GM18517 (cell line): ENCODE results near the gene JAGN1.
"Not testable (repeated sequence)": the region's sequence is repeated elsewhere in the genome, so short reads cannot be mapped to it uniquely, and the experiment has no call there.

Source experiments
- ATAC-seq: cut with Tn5 transposase; IDR thresholded peaks from one replicate; pipeline ENCODE4 v1.9.1; 2021; ENCODE audit warnings: mild to moderate bottlenecking, moderate library complexity; ENCODE audit not compliant: unreplicated experiment

The JAGN1 gene

DNA sequence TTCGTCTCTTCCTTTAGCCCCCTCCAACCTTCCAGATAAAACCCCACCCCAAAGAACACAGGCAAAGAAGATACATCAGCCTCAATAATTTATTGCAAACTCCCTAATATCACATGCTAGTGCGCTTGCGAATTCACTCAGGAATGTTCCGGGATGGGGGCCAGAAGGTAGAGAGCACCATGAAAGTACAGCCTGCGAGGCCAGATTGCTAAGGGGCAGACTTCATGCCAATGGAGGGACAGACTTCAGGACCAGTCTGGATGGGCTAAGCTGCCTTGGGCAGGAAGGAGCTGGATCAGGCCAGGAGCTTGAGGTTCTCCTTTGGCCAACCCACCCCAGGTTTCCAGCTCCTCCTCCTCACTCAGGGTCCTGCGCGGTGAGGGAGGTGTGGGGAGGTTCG lies 23.8 kb upstream of the JAGN1 start:
- ATAC-seq = no peak

DNA sequence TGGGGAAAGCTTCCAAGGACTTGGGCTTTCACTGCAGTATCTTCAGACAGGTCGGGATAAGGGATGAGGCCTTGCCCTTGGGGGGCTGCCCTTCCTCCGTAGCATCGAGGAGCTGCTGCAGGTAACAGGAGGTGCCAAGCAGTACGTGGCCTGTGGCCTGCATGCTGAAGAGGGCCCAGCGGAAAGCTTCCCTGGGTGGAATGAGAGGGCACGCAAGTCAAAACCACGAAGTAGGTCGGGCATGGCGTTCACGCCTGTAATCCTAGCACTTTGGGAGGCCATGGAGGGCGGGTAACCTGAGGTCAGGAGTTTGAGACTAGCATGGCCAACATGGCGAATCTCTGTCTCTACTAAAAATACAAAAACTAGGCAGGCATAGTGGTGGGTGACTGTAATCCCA lies 23.3 kb upstream of the JAGN1 start:
- no peak for ATAC-seq

DNA sequence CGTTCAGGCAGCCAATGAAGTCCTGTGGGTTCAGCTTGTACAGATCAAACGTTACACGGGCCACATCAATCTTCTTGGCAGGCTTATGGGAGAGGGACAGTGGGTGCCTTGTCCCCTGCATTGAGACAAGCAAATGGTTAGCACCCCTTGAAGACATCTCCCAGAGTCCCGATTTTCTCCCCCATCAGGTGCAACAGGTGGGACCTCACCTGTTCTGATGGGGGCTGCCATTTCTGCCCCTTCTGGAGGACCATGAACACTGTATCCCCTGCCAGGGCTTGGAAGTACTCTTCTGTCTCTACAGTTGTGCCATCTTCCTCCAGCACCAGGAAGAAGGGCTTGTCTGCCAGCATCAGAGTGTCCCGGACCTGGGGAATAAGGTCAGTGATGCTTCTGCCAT lies 20.5 kb upstream of the JAGN1 start:
- no peak for ATAC-seq

DNA sequence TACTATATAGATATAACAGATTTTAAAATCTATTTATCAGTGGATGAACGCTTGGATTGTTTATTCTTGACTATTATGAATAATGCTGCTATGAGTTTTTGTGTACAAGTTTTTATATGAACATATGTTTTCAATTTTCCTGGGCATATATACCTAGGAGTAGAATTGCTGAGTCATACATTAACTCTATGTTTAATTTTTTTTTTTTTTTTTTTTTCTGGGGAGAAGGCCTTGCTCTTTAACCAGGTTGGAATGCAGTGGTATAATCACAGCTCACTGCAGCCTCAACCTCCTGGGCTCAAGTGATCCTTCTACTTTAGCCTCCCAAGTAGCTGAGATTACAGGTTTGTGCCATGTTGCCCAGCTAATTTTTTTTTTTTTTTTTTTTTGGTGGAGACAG lies 19.4 kb upstream of the JAGN1 start:
- no peak for ATAC-seq

DNA sequence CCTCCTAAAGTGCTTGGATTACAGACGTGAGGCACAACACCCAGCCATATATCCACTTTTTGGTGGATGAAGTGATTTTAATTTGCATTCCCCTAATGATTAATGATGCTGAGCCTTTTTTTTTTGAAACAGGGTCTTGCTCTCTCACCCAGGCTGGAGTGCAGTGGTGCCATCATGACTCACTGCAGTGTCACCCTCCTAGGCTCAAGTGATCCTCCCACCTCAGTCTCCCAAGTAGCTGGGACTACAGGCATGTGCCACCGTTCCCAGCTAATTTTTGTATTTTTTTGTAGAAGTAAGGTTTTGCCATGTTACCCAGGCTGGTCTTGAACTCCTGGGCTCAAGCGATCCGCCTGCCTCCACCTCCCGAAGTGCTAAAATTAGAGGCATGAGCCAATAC lies 18.3 kb upstream of the JAGN1 start:
- ATAC-seq = not testable (repeated sequence)

DNA sequence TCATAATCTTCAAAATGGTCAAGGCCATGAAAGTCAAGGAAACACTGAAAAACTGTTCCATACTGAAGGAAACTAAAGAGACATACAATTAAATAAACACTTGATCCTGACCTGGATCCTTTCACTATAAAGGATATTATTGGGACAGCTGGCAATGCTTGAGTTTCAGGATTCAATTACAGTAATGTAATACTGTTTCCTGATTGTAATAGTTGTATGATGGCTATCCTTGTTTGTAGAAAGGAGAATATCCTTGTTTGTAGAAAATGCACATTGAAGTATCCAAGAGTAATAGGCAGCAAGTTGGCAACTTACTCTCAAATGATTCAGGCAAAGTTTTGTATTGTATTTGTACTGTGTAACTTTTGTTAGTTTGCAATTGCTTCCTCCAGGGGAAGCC lies 15.0 kb upstream of the JAGN1 start:
- ATAC-seq = no peak

DNA sequence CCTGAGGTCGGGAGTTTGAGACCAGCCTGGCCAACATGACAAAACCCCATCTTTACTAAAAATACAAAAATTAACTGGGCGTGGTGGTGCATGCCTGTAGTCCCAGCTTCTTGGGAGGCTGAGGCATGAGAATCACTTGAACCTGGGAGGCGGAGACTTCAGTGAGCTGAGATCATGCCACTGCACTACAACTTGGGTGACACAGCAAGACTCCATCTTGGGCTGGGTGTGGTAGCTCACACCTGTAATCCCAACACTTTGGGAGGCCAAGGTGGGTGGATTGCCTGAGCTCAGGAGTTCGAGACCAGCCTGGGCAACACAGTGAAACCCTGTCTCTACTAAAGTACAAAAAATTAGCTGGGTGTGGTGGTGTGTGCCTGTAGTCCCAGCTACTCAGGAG lies 14.2 kb upstream of the JAGN1 start:
- not testable (repeated sequence) for ATAC-seq

DNA sequence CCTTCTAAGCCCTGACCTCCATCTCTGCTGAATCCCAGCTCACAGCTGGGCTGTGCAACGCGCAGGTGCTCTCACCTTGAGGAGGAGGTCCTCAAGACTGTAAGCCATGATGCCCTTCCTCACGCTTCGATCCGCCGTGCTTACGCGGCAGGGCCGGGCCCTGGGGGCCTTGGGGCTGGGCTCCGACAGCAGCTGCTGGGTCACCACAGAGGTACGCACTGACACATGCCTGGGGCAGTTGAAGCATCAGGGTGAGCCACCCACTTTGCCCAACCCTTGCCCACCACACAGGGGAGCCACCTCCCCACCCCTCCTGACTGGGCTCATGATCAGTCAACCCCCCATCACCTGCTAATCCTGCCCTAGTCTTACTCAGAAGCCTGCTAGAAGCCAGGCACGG lies 13.4 kb upstream of the JAGN1 start:
- ATAC-seq = no peak

DNA sequence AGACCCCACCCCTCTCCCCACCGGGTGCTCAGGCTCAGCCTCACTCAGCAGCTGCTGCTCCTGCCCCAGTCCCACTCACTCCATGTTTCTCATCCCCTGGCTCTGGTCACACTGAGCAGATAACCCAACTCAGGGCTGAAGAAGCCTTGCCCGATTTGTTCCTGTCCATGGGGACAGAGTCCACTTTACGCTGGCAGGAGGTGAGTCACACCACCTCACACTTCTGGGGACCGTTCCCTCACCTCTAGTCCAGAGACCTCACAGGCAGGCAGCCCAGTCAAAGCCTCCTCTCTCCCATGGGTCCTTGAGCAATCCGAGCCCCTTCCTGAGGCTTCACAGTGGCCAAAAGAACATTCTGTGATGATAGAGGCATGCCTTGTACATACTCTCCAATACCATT lies 11.7 kb upstream of the JAGN1 start:
- ATAC-seq = no peak

DNA sequence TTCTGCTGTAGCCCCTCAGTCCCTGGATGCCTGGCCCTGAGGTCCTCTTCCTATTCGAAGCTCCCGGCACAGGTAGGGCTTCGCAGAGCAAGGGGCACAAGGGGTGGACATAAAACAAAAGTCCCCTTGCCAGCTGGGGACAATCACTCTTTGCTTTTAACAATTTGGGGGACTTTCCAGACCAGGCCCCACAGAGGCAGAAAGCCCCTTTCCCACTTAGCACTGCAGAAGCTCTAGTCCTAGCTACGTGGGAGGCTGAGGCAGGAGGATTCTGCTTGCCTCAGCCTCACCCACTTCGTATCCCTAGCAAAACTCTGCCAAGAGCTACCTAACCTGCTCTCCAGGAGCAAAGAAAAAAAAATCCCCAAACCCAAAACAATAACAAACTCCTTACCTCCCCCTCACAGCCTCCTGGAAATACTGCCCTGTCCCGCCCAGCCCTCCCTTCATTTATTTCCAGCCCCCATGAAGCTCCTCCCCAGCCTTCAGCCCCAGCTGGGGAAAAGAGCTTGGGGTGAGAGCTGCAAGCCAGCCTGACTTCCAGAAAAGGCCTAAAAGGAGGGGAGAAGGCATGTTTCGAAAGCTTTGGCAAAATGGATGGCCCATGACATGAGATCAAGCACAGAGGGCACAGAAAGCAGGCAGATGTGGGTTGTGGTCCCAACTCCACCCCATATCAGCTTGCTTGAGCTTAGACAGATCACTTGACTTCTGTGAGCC lies 10.4 kb upstream of the JAGN1 start, which contains the start of gene CIDEC:
Gene CIDEC (minus strand): TSS at position 424 of the 720 bp plus-strand sequence. CDS start 1,767 bp downstream, outside the sequence.
- ATAC-seq = no peak

DNA sequence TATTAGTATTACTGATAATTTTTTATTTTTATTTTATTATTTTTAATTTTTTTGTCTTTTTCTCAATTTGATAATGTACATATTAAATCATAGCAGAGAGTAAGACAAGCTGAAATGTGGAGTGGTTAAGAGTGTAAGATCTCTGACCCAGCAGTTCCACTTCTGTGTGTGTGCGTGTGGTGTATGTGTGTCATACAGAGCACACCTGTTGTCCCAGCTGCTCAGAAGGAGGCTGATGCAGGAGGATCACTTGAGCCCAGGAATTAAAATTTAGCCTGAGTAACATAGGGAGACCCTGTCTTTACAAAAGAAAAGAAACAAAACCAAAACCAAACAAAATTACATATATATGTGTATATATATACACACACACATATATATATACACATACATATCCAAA lies 9.0 kb upstream of the JAGN1 start:
- ATAC-seq = no peak

DNA sequence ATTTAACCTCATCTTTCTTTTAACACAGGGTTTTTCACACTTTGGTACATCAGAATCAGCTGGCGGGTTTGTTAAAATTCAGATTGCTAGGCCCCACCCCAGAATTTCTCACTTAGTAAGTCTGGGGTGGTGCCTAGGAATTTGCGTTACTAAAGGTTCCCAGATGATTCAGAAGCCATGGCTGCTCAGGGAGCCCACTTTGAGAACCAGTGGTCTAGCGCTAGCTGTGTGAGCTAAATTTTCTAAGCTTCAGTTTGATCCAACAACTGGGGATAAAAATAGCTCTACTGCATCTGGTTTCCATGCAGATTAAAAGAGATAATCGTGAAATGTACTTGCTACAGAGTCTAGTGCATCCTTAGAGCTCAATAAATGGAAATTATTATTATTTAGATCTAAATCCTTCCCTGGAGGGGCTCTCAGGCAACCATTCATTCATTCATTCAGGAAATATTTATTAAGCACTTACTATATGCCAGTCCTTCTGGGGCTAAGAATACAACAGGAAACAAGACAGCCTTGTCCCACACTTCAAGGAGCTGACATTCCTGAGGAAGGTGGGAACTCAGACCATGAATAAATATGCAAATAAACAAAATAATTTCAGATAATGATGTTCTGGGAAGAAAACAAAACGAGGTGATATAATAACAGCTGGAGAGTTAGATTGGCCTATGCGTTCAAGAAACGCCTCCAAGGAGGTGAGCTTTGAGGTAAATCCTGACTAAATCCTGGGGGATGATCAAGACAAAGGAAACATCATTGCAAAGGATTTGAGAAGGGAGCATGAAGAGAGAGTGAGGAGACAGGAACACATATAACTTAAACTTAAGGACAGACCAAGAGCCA lies 6.5 kb upstream of the JAGN1 start:
- ATAC-seq = no peak

DNA sequence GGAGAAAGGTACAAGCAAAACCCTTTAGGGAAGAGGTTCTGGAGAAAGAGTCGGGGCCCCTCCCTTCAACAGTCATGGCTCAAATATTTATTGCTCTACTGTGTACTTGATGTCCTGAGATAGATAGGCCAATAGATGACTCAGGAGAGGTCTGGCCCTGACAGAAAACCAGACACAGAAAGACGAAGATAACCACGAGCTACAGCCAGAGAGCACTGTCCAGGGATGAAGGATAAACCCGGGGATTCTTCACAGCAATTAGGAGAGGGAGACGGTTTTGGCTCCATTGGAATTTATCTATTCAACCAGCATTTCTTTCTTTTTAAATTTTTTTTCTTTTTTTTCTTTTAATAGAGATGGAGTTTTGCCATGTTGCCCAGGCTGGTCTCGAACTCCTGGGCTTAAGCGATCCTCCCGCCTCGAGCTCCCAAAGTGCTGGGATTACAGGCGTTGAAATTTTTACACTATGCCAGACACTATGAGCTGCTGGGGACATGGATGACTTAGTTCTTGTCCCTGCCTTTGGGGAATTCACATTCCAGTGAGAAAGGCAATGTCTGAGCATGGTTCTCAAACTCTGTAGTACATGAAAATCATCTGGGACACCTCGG lies 5.8 kb upstream of the JAGN1 start:
- no peak for ATAC-seq

DNA sequence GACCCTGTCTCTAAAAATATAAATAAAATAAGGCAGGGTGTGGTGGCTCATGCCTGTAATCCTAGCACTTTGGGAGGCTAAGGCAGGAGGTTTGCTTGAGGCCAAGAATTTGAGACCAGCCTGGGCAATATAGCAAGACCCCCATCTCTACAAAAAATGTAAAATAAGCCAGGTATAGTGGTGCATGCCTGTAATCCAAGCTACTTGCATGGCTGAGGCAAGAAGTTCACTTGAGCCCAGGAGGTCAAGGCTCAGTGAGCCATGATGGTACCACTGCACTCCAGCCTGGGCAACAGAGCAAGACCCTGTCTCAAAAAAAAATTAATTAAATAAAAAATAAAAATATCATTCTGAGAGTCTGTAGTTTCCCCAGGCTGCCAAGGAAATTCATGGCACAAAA lies 4.1 kb upstream of the JAGN1 start:
- no peak for ATAC-seq

DNA sequence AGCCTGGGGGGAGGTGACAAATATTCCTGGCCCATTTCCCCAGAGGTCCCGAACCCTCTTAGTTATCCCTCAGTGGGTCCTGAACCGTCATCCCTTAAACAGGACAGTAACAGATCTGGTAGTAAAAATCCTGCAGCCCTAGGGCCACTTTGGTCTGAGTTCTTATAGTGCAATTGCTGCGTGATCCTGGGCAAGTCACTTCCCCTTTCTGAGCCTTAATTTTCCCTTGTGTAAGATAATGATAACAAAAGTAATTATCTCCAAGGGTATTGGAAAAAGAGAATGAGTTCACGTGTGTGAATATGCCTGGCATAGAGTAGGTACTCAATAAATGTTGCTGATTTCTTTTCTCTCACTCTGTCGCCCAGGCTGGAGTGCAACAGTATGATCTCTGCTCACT lies 2.9 kb upstream of the JAGN1 start:
- no peak for ATAC-seq

DNA sequence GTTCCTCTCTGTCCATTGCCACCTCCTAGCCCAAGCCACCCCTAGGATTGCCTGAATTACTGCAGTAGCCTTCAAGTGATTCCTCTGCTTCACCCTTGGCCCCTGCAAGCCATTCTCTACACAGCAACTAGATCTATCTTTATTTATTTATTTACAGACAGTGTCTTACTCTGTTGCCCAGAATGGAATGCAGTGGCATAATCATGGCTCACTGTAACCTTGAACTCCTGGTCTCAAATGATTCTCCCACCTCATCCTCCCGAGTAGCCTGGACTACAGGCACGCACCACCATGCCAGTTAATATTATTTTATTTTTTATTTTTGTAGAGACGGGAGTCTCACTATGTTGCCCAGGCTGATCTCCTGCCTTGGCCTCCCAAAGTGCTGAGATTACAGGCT lies 1.9 kb upstream of the JAGN1 start:
- no peak for ATAC-seq

DNA sequence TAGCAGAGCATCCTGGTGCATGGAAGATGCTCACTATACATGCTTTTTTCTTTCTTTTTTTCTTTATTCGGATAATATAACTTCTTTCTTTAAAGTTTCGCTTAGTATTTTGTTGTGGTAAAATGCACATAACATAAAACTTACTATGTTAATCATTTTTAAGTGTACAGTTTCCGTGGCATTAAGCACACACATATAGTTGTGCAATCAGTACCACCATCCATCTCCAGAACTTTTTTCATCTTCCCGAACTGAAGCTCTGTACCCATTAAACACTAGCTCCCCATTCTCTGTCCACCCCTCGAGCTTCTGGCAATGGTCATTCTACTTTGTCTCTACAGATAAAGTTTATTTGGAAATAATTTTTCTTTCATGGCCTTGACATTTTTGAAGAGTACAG lies 1.0 kb upstream of the JAGN1 start:
- ATAC-seq = no peak

DNA sequence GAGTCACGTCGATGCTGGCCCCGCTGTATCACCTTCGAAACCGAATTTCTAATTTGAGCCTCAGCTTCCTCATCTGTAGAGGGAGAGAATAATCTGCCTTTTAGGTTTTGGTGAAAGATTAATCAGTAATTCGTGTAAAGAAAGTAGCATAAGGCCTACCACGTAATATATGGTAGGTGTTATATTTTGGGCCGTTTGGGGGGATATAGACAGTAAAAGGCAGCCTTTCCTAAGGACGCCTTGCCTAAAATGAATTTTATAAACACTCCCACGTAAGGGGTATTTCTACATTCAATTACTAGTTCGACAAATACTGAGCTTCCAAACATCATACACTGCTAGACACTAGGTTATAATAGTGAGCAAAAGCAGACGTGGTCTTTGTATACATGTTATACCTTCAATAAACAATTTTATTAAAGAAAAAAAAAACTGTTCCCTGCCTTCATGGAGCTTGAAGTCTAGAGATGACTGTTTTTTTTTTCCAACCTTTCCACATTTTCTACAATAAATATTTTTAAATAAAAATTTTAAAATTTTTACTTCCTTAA lies 737 bp downstream of the JAGN1 start:
- ATAC-seq = no peak

DNA sequence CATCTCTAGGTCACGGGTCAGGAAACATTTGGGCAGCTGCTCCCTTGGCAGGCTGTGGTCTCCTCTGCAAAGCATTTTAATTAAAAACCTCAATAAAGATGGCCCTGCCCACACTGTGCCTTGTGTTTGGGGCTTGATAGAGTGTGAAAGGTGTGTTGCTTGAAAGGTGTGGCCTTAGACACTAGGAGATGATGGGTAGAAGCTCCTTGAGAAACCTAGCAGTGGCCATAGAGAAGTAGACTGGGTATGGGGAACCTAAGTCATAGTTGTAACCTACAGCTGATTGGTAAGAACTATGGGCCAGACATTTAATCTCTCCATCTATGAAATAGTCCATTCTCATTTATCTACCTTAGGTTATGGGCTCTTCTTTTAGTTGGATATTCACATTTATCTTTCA lies 3.3 kb downstream of the JAGN1 start:
- ATAC-seq = no peak

DNA sequence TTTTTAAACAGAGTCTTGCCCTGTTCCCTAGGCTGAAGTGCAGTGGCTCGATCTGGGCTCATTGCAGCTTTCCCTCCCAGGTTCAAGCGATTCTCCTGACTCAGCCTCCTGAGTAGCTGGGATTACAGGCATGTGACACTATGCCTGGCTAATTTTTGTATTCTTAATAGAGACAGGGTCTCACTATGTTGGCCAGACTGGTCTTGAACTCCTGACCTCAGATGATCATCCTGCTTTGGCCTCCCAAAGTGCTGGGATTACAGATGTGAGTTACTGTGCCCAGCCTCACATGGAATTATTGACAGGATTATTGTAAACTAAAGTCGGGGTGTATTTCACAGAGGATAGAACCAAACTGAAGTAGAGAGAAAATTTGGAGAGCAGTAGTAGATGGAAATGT lies 5.3 kb downstream of the JAGN1 start:
- ATAC-seq = not testable (repeated sequence)

DNA sequence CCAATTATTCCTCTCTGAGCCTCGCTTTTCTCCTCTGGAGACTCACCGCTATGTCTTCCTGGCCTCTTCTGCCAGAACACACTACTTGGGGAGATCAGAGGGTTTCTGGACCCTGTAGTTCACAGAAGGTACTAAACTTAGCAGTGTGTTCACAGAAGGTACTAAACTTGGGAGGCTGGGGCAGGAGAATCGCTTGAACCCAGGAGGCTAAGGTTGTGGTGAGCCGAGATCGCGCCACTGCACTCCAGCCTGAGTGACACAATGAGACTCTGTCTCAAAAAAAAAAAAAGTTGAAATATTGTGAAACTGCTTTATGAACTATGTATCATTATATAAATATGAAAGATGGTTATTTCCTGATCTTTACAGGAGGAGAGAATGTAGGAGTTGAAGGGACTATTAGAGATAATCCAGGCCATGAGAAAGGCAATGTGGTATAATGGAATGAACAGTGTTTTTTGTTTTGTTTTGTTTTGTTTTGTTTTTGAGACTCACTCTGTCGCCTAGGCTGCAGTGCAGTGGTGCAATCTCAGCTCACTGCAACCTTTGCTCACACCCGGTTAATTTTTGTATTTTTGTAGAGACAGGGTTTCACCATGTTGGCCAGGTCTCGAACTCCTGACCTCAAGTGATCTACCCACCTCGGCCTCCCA lies 6.5 kb downstream of the JAGN1 start:
- ATAC-seq = not testable (repeated sequence)
